ENCODE data around the gene SHPK.

The SHPK gene

GRCh38 chr17:3659541-3660111, 23.6 kb upstream of the SHPK start:
- peak; percentile 69 for DNase-seq

GRCh38 chr17:3658784-3659449, 22.9 kb upstream of the SHPK start:
- DNase-seq: no peak

- no peak for DNase-seq
These were observed 22.1 kb upstream of the SHPK start for GRCh38 chr17:3657874-3658783.

- no peak for DNase-seq
These were observed 21.5 kb upstream of the SHPK start for GRCh38 chr17:3657588-3657869.

- DNase-seq: no peak
These were observed 20.9 kb upstream of the SHPK start for GRCh38 chr17:3656755-3657587.

- DNase-seq: no peak
These were observed 20.3 kb upstream of the SHPK start for GRCh38 chr17:3656353-3656752.

GRCh38 chr17:3655766-3656165, 19.7 kb upstream of the SHPK start:
- DNase-seq: no peak

- DNase-seq: peak; percentile 64
These were observed 11.9 kb upstream of the SHPK start for GRCh38 chr17:3647769-3648555.

- DNase-seq: no peak
These were observed 11.2 kb upstream of the SHPK start for GRCh38 chr17:3647251-3647650.

GRCh38 chr17:3645310-3645709, 9.3 kb upstream of the SHPK start:
- DNase-seq: no peak

- no peak for DNase-seq
These were observed 7.9 kb upstream of the SHPK start for GRCh38 chr17:3643889-3644349.

GRCh38 chr17:3641717-3642486, 5.9 kb upstream of the SHPK start:
- DNase-seq: no peak

GRCh38 chr17:3641014-3641413, 5.0 kb upstream of the SHPK start:
- no peak for DNase-seq

GRCh38 chr17:3639981-3640596, 4.0 kb upstream of the SHPK start:
- no peak for DNase-seq

GRCh38 chr17:3636908-3637373, 891 bp upstream of the SHPK start:
- no peak for DNase-seq

GRCh38 chr17:3635474-3636153, 436 bp downstream of the SHPK start:
- DNase-seq: no peak

- no peak for DNase-seq
These were observed 3.8 kb downstream of the SHPK start for GRCh38 chr17:3632287-3632686.

- no peak for DNase-seq
These were observed 5.3 kb downstream of the SHPK start for GRCh38 chr17:3630781-3631180.

GRCh38 chr17:3627769-3628167, 8.3 kb downstream of the SHPK start:
- DNase-seq: no peak

Data from 8988T (cell line).